Measurements from ENCODE around the gene CHTF18.

Gene CHTF18

GRCh38 chr16:764848-765487 lies 23.5 kb upstream of the CHTF18 start:
- H3K4me3 ChIP-seq (ENCODE audit: low read depth, low read length) = no peak overlapping the region
- in situ Hi-C loops (cut with HindIII; ENCODE audit: low sequenced_read_pairs) = no loop called here
- TF ChIP-seq CTCF (IDR thresholded peaks at IDR 0.05; ENCODE audit: low read depth, low read length) = no peak
- no peak for DNase-seq (ENCODE audit: low read depth, low spot score)

GRCh38 chr16:765488-765865 lies 22.9 kb upstream of the CHTF18 start:
- no peak for TF ChIP-seq CTCF (IDR thresholded peaks at IDR 0.05; ENCODE audit: low read depth, low read length)
- in situ Hi-C loops (cut with HindIII; ENCODE audit: low sequenced_read_pairs) = no loop called here
- no peak overlapping the region for H3K4me3 ChIP-seq (ENCODE audit: low read depth, low read length)
- no peak for DNase-seq (ENCODE audit: low read depth, low spot score)

DNA sequence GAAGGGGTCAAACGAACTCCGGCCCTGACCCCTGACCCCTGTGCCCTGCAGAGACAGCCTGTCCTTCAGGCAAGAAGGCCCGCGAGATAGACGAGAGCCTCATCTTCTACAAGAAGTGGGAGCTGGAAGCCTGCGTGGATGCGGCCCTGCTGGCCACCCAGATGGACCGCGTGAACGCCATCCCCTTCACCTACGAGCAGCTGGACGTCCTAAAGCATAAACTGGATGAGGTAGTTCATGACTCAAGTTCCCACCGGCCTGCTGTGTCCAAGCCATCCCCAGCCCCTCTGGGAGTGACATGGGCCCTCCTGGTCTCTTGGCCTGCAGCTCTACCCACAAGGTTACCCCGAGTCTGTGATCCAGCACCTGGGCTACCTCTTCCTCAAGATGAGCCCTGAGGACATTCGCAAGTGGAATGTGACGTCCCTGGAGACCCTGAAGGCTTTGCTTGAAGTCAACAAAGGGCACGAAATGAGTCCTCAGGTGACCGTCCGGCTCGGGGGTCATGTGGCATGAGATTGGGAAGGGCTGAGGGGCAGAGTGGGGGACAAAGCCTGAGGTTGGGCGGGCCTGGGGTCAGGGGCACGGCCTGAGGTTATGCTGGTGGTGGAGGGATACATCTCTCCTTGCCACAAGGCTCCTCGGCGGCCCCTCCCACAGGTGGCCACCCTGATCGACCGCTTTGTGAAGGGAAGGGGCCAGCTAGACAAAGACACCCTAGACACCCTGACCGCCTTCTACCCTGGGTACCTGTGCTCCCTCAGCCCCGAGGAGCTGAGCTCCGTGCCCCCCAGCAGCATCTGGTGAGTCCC lies 22.2 kb upstream of the CHTF18 start:
- no peak overlapping the region for H3K4me3 ChIP-seq (ENCODE audit: low read depth, low read length)
- TF ChIP-seq CTCF (IDR thresholded peaks at IDR 0.05; ENCODE audit: low read depth, low read length) = no peak
- in situ Hi-C loops (cut with HindIII; ENCODE audit: low sequenced_read_pairs) = no loop called here
- no peak for DNase-seq (ENCODE audit: low read depth, low spot score)

- no peak for TF ChIP-seq CTCF (IDR thresholded peaks at IDR 0.05; ENCODE audit: low read depth, low read length)
- no peak for DNase-seq (ENCODE audit: low read depth, low spot score)
- in situ Hi-C loops (cut with HindIII; ENCODE audit: low sequenced_read_pairs) = no loop called here
- H3K4me3 ChIP-seq (ENCODE audit: low read depth, low read length) = no peak overlapping the region
These were observed 21.4 kb upstream of the CHTF18 start for GRCh38 chr16:766820-767640.

GRCh38 chr16:767743-768235 lies 20.6 kb upstream of the CHTF18 start:
- TF ChIP-seq CTCF (IDR thresholded peaks at IDR 0.05; ENCODE audit: low read depth, low read length) = no peak
- DNase-seq (ENCODE audit: low read depth, low spot score) = no peak
- in situ Hi-C loops (cut with HindIII; ENCODE audit: low sequenced_read_pairs) = no loop called here
- no peak overlapping the region for H3K4me3 ChIP-seq (ENCODE audit: low read depth, low read length)

GRCh38 chr16:768428-768827 lies 20.0 kb upstream of the CHTF18 start:
- in situ Hi-C loops (cut with HindIII; ENCODE audit: low sequenced_read_pairs) = no loop called here
- H3K4me3 ChIP-seq (ENCODE audit: low read depth, low read length) = no peak overlapping the region
- no peak for TF ChIP-seq CTCF (IDR thresholded peaks at IDR 0.05; ENCODE audit: low read depth, low read length)
- no peak for DNase-seq (ENCODE audit: low read depth, low spot score)
